PFSK-1 (cell line): ENCODE data around the gene OR2T34.

Source experiments
- FOXP2 ChIP-seq: optimal IDR thresholded peaks from 2 replicates; pipeline ENCODE3; 2011; ENCODE audit warnings: borderline replicate concordance, control low read depth, inconsistent platforms; ENCODE audit not compliant: insufficient read depth; ENCODE audit errors: extremely low read length, extremely low read depth
- POLR2AphosphoS5 ChIP-seq: IDR thresholded peaks from 2 replicates; pipeline ENCODE4 v1.6.1; 2012; ENCODE audit warnings: low read depth, mild to moderate bottlenecking, control low read depth, low read length, moderate library complexity
- SIN3A ChIP-seq: IDR thresholded peaks from 2 replicates; pipeline ENCODE4 v1.6.1; 2012; ENCODE audit warnings: mild to moderate bottlenecking, low read length, moderate library complexity, borderline replicate concordance; ENCODE audit not compliant: insufficient read depth
- TAF1 ChIP-seq: IDR thresholded peaks from 2 replicates; pipeline ENCODE4 v1.6.1; 2012; ENCODE audit warnings: low read length, control low read depth, borderline replicate concordance; ENCODE audit not compliant: insufficient read depth
- TF ChIP-seq, protein P1 (sequence below), 2 experiments: IDR thresholded peaks; 2 replicates each; pipeline versions ENCODE4 v1.6.1 to v1.8.0; 2011 to 2012; ENCODE audit warnings: low read depth in 2 of 2, low read length in 2 of 2, control low read depth in 1 of 2, inconsistent platforms in 1 of 2, mild to moderate bottlenecking in 1 of 2, moderate library complexity in 1 of 2; ENCODE audit not compliant: insufficient read depth in 1 of 2

The OR2T34 gene

DNA sequence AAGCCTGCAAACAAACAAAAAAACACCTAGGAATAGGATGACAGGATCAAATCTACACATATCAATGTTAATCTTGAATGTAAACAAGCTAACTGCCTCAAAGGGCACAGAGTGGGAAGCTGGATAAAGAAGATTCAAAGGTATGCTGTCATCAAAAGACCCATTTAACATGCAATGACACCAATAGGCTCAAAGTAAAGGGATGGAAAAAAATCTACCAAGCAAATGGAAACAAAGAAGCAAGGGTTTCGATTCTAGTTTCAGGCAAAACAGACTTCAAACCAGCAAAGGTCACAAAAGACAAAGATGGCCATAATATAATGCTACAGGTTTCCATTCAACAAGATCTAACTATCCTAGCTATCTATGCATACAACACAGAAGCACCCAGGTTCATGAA, 39.2 kb upstream of the OR2T34 start:
- TF ChIP-seq POLR2AphosphoS5, result no peak
- TF ChIP-seq FOXP2, result no peak
- no peak for TF ChIP-seq TAF1
- TF ChIP-seq, protein P1, sequence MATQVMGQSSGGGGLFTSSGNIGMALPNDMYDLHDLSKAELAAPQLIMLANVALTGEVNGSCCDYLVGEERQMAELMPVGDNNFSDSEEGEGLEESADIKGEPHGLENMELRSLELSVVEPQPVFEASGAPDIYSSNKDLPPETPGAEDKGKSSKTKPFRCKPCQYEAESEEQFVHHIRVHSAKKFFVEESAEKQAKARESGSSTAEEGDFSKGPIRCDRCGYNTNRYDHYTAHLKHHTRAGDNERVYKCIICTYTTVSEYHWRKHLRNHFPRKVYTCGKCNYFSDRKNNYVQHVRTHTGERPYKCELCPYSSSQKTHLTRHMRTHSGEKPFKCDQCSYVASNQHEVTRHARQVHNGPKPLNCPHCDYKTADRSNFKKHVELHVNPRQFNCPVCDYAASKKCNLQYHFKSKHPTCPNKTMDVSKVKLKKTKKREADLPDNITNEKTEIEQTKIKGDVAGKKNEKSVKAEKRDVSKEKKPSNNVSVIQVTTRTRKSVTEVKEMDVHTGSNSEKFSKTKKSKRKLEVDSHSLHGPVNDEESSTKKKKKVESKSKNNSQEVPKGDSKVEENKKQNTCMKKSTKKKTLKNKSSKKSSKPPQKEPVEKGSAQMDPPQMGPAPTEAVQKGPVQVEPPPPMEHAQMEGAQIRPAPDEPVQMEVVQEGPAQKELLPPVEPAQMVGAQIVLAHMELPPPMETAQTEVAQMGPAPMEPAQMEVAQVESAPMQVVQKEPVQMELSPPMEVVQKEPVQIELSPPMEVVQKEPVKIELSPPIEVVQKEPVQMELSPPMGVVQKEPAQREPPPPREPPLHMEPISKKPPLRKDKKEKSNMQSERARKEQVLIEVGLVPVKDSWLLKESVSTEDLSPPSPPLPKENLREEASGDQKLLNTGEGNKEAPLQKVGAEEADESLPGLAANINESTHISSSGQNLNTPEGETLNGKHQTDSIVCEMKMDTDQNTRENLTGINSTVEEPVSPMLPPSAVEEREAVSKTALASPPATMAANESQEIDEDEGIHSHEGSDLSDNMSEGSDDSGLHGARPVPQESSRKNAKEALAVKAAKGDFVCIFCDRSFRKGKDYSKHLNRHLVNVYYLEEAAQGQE (IDR thresholded peaks at IDR 0.05; ENCODE audit: insufficient read depth in 1 of 2, low read depth in 2 of 2, low read length in 2 of 2), result no peak
- no peak for TF ChIP-seq SIN3A

DNA sequence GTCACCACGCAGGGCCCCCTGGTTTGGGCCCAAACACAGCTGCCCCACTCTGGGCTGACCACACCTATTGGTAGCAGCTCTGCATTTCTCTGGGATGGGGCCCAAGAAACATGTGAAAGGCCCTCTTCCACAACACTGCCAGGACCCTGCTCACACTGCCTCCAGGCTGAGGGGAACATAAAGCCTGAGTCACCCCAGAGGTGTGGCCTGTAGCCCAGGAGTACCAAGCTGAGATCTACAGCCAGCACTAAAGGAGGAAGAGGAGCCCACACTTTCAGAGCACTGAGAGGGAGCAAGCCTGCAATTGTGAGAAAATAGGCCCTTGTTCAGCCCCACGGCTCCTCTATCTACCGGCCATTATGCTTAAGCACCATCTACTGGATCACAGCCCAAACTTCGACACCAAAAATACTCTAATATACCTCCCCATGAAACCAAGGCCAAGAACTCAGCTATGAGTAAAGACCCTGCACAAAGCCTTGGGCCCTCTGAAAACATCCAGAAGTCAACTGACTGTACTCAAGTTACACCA, 37.4 kb upstream of the OR2T34 start:
- TF ChIP-seq FOXP2 (no peak), POLR2AphosphoS5 (no peak)

DNA sequence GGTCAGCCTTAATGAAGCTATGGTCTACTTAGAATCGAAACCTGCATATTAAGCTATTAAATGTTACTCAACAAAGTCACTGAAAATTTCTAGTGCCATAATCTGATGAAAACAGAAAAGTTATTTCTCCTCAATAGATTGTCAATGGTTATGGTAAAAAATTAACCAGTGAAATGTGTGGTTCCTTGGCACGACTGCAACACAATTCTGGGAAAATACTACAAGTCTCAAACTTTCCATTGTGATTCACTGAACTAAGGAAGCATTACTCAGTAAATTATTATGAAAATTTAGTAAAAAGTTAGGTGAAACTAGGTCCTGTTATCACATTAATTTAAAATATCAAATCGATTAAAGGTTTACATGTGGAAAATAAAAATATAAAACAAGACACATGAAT, 35.7 kb upstream of the OR2T34 start:
- TF ChIP-seq, protein P1 (IDR thresholded peaks at IDR 0.05; ENCODE audit: insufficient read depth in 1 of 2, low read depth in 2 of 2, low read length in 2 of 2), result no peak
- TF ChIP-seq FOXP2 (no peak), SIN3A (no peak), POLR2AphosphoS5 (no peak), TAF1 (no peak)

DNA sequence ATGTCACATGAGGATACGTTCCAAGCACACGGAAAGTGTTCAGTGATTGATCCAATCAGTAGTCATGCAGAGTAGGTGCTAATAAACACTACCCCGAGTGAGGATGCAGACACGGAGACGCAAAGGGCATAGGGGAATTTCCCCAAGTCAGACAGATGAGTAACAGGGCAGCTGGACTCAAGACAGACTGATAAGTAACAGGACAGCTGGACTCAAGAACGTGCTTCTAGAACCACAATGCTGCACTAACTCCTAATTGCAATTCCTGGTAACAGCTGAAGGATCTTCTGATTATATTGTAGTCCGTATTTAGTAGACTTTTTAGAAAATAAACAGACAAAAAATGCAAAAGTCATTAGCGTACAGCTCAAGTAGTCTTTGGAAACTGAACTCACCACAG, 24.8 kb upstream of the OR2T34 start:
- TF ChIP-seq FOXP2 (no peak), SIN3A (no peak), POLR2AphosphoS5 (no peak)
- TF ChIP-seq, protein P1 (IDR thresholded peaks at IDR 0.05; ENCODE audit: insufficient read depth in 1 of 2, low read depth in 2 of 2, low read length in 2 of 2), result no peak

DNA sequence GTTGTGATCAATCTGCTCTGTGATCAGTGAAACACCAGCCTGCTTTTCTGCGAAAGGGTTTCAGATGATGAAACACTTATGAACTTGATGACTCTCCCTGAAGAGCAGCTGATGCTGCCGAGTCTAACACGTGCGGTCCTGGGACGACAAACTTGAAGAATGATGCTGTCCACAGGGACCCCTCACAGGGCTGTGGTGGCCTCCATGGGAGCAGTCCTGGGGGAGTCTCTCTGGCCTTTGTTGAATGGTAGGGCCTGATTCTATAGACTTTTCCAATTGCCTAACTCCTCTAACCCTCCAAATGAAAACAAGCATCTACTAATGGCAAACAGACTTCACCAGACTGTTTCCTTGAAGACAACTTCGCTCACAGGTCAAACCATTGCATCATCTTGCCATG, 23.0 kb upstream of the OR2T34 start, which contains the start of gene OR2T10:
Gene OR2T10 (minus strand): TSS at position 112 of the 400 bp plus-strand sequence. CDS start 3,932 bp downstream, outside the sequence.
- TF ChIP-seq SIN3A (no peak), TAF1 (no peak), FOXP2 (no peak), POLR2AphosphoS5 (no peak)
- TF ChIP-seq, protein P1 (IDR thresholded peaks at IDR 0.05; ENCODE audit: insufficient read depth in 1 of 2, low read depth in 2 of 2, low read length in 2 of 2), result no peak
